Tibial nerve (tissue), 3 donors: ENCODE measurements around the gene MICAL2.

Source experiments
- POLR2A ChIP-seq, 2 donors: fragments of 450-650 bp; IDR thresholded peaks; one replicate each; pipeline ENCODE4 v1.6.1; 2017; ENCODE audit warnings: antibody characterized with exemption in 2 of 2, mild to moderate bottlenecking in 2 of 2, moderate library complexity in 2 of 2
- TF ChIP-seq, protein P1 (sequence below), 5 experiments: fragments of 200-600 bp in 3 of 5; fragments of 450-650 bp in 2 of 5; sonication (generic) in 3 of 5; IDR thresholded peaks; one replicate each; pipeline ENCODE4 v1.5.1; 2016 to 2019; ENCODE audit warnings: antibody characterized with exemption in 5 of 5, mild to moderate bottlenecking in 3 of 5, moderate library complexity in 2 of 5

DNA sequence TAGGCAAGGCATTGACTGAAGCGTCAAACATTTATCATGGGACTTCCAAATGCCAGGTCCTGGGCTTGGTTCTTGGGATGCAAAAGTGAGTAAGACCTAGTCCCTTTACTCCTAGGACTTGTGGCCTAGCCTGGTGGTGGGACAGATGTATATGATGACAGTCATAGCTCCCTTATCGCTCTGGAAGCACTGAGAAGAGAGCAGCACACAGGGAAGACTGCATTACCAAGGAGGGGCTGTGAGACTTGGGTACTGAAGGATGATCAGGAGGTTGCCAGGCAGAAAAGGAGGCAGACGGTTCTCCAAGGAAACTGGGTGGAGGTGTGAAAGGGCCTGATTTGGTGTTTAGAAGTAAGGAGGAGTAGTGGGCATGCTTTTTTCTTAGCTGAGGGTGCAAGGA is 32.5 kb downstream of the MICAL2 start:
- TF ChIP-seq, protein P1, sequence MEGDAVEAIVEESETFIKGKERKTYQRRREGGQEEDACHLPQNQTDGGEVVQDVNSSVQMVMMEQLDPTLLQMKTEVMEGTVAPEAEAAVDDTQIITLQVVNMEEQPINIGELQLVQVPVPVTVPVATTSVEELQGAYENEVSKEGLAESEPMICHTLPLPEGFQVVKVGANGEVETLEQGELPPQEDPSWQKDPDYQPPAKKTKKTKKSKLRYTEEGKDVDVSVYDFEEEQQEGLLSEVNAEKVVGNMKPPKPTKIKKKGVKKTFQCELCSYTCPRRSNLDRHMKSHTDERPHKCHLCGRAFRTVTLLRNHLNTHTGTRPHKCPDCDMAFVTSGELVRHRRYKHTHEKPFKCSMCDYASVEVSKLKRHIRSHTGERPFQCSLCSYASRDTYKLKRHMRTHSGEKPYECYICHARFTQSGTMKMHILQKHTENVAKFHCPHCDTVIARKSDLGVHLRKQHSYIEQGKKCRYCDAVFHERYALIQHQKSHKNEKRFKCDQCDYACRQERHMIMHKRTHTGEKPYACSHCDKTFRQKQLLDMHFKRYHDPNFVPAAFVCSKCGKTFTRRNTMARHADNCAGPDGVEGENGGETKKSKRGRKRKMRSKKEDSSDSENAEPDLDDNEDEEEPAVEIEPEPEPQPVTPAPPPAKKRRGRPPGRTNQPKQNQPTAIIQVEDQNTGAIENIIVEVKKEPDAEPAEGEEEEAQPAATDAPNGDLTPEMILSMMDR (IDR thresholded peaks at IDR 0.05), result no peak
- no peak for TF ChIP-seq POLR2A (IDR thresholded peaks at IDR 0.05)
